ENCODE measurements around the gene CDYL2. TPM values are rescaled to one million over a fixed set of nuclear protein-coding genes. Genes with fewer than 3 reads are reported as not detected.

CDYL2 gene
- total RNA-seq, 1 donor from 2014 or later, result 97.1 TPM

DNA sequence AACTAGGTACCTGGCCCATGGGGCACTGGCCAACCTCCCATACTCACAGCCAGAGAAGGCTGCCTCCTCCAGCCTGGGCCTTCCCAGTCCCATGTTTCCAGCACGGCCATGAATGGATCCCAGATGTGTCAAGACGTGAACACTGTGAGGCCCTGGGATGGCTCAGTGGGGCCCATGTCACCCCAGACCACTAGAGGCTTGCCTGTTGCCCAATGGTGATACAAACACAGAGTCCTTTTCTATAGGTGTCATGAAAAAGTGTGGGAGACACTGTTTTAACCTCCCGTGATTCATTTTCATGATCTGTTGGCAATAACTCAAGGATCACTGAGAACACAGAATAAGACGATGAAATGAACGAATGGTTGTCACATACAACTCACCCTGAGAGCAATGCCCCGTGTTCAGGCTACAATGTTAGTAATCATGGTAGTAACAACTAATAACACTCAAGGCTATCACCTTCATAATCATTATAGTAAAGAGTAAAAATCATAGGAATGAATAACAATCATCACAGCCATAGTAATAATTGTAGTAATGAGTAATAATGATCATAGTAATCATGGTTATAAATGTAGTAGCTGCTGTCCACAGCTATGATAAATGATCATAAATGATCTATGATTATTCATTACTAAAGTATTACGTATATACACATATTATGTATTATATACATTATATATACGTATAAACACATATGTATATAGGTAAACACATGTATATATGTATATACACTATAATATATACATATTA lies 199.6 kb downstream of the CDYL2 start:
- H3K27ac Mint-ChIP-seq, result no peak overlapping the region
- peaks cover 43% of the 10 kb centered on the region for H3K4me1 Mint-ChIP-seq (ENCODE audit: low read depth)
- H3K36me3 Mint-ChIP-seq (ENCODE audit: low read depth), result peaks cover 68% of the 10 kb centered on the region
- peaks cover 11% of the 10 kb centered on the region for H3K9me3 Mint-ChIP-seq
- no peaks in the 10 kb centered on the region for H3K27me3 Mint-ChIP-seq (ENCODE audit: insufficient read depth)
- H3K4me3 Mint-ChIP-seq, result no peak overlapping the region
- intact Hi-C loops (cut with micrococcal nuclease), result loop anchor here (2.0 kb wide), 1 partner anchor 24 kb away; no protein-coding TSS in a partner anchor
- DNase-seq (ENCODE audit: low spot score), result no peak

DNA sequence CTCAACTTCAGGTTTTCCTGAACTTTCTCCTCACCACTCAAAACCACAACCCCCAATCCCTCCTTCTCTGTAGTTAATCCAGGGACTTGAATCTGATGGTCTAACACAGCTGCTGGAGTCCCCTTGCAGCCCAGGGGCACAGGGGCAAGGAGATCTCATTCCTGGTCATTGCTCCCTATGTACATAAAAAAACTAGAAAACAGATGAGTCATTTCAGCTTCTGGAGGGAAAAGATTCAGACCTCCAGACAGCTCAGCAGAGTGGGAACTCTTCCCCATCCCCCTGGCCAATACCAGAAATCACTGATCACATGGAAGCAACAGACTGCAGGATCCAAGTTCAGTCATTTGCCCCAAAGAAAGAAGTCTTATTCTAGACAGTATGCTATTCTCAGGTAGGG lies 201.5 kb downstream of the CDYL2 start:
- peaks cover 13% of the 10 kb centered on the region for H3K9me3 Mint-ChIP-seq
- intact Hi-C loops (cut with micrococcal nuclease), result no loop called here
- H3K27ac Mint-ChIP-seq, result no peak overlapping the region
- H3K4me1 Mint-ChIP-seq (ENCODE audit: low read depth), result peaks cover 37% of the 10 kb centered on the region
- H3K27me3 Mint-ChIP-seq (ENCODE audit: insufficient read depth), result no peaks in the 10 kb centered on the region
- no peak overlapping the region for H3K4me3 Mint-ChIP-seq
- H3K36me3 Mint-ChIP-seq (ENCODE audit: low read depth), result peaks cover 64% of the 10 kb centered on the region
- DNase-seq (ENCODE audit: low spot score), result no peak

DNA sequence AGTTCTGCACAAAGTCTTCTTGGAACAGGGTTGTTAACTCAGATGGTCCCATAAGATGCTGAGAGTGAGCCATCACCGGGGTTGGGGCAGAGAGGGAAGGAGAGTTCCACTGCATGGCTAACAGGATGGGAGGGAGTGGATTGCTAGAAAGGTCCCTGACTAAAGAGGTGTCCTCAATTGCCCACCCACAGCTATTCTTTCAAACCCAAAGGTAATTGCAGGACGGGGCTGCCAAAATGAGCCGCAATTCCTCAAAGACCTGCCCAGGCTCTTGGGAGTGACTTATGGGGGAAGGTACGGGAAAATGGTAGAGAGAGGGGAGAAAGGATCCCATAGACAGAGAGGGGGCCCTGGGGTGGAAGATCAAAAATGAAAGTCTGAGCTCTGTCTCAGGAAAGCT lies 203.2 kb downstream of the CDYL2 start:
- no peak for DNase-seq (ENCODE audit: low spot score)
- peaks cover 56% of the 10 kb centered on the region for H3K36me3 Mint-ChIP-seq (ENCODE audit: low read depth)
- peaks cover 28% of the 10 kb centered on the region for H3K4me1 Mint-ChIP-seq (ENCODE audit: low read depth)
- H3K9me3 Mint-ChIP-seq, result peaks cover 12% of the 10 kb centered on the region
- no peaks in the 10 kb centered on the region for H3K27me3 Mint-ChIP-seq (ENCODE audit: insufficient read depth)
- H3K27ac Mint-ChIP-seq, result peak overlapping the region; percentile 11
- intact Hi-C loops (cut with micrococcal nuclease), result no loop called here
- H3K4me3 Mint-ChIP-seq, result no peak overlapping the region

DNA sequence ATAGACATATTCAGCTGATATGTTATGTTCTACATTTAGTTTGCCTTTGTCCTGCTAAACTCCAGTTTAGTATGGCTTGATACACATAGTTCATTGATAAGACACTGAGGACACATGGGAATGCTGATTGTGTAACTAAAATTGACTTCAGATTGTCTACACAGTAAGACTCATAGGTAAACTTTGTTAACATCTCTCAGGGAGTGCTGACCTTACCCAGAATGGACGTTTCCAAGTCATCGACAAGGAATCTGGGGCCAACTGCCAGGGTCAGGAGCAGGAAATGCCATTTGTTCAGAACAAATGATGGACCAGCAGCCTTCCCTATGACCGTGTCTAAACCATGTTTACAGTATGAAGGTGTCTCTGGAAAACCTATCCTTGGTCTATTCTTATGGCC lies 204.9 kb downstream of the CDYL2 start:
- peaks cover 37% of the 10 kb centered on the region for H3K4me1 Mint-ChIP-seq (ENCODE audit: low read depth)
- H3K36me3 Mint-ChIP-seq (ENCODE audit: low read depth), result peaks cover 65% of the 10 kb centered on the region
- H3K27me3 Mint-ChIP-seq (ENCODE audit: insufficient read depth), result no peaks in the 10 kb centered on the region
- H3K4me3 Mint-ChIP-seq, result no peak overlapping the region
- DNase-seq (ENCODE audit: low spot score), result no peak
- intact Hi-C loops (cut with micrococcal nuclease), result no loop called here
- peaks cover 27% of the 10 kb centered on the region for H3K9me3 Mint-ChIP-seq
- no peak overlapping the region for H3K27ac Mint-ChIP-seq

DNA sequence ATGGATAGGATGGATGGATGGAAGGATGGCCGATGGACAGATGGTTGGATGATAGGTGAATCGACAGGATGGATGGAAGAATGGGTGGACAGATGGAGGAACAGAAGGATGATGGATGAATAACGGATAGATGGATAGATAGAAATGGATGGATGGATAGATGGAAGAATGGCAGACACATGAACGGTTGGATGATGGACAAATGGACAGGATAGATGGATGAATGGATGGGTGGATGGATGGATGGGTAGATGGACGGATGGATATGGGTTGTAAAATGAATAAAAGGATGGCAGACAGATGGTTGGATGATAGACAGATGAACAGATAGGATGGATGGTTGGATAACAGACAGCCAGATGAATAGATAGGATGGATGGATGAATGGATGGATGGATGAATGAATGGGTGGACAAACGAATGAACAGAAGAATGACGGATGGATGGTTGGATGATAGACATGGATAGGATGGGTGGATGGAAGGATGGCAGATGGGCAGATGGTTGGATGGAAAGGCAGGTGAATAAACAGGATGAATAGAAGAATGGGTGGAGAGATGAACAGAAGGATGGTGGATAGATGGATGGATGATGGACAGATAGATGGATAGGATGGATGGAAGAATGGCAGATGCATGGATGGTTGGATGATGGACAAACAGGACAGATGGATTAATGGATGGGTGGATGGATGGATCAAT lies 207.7 kb downstream of the CDYL2 start:
- H3K27me3 Mint-ChIP-seq (ENCODE audit: insufficient read depth), result no peaks in the 10 kb centered on the region
- intact Hi-C loops (cut with micrococcal nuclease), result no loop called here
- no peak overlapping the region for H3K27ac Mint-ChIP-seq
- H3K4me3 Mint-ChIP-seq, result no peak overlapping the region
- no peak for DNase-seq (ENCODE audit: low spot score)
- peaks cover 43% of the 10 kb centered on the region for H3K9me3 Mint-ChIP-seq
- H3K36me3 Mint-ChIP-seq (ENCODE audit: low read depth), result peaks cover 56% of the 10 kb centered on the region
- H3K4me1 Mint-ChIP-seq (ENCODE audit: low read depth), result peaks cover 32% of the 10 kb centered on the region

DNA sequence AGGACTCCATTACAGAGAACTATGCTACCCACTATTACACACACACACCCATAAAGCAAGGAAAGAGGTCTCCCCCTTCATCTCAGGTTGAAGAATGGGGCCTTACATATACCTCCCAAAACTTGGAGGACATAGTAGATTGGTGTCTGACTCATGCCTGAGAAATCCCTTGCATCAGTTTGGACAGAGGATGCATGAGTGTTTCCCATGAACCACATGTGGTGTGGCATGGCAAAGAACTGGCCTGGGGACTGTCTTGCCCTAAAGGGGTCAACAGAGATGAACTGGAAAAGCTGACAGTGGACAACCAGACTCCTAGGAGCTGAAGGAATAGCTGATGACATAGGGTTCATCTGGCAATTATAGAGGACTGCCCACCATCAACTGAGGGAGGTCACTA lies 209.6 kb downstream of the CDYL2 start:
- DNase-seq (ENCODE audit: low spot score), result no peak
- peaks cover 46% of the 10 kb centered on the region for H3K9me3 Mint-ChIP-seq
- H3K4me3 Mint-ChIP-seq, result no peak overlapping the region
- H3K27ac Mint-ChIP-seq, result no peak overlapping the region
- no peaks in the 10 kb centered on the region for H3K27me3 Mint-ChIP-seq (ENCODE audit: insufficient read depth)
- peaks cover 40% of the 10 kb centered on the region for H3K4me1 Mint-ChIP-seq (ENCODE audit: low read depth)
- peaks cover 49% of the 10 kb centered on the region for H3K36me3 Mint-ChIP-seq (ENCODE audit: low read depth)
- intact Hi-C loops (cut with micrococcal nuclease), result no loop called here

DNA sequence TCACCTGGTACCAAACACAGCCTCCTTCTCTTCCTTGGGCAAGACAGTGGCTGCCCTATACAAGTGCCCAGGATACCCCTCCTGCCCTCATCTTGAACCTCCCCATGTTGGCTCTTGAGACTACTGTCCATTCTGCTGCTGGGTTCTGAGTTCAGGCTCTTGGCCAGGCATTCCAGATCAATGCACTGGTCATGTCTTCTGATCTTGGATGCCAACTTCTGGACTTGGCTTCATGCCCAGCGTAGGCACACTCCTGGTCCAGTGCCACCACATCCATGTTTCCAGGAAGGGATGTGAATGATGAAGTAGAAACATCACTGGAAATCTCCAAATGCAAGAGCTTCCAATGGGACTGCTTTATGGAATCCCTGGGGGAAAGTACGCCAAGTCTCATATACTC lies 212.1 kb downstream of the CDYL2 start:
- H3K36me3 Mint-ChIP-seq (ENCODE audit: low read depth), result peaks cover 53% of the 10 kb centered on the region
- no peak overlapping the region for H3K27ac Mint-ChIP-seq
- no peaks in the 10 kb centered on the region for H3K27me3 Mint-ChIP-seq (ENCODE audit: insufficient read depth)
- H3K4me3 Mint-ChIP-seq, result peak overlapping the region; percentile 12
- peaks cover 56% of the 10 kb centered on the region for H3K4me1 Mint-ChIP-seq (ENCODE audit: low read depth)
- intact Hi-C loops (cut with micrococcal nuclease), result no loop called here
- peaks cover 60% of the 10 kb centered on the region for H3K9me3 Mint-ChIP-seq
- no peak for DNase-seq (ENCODE audit: low spot score)

DNA sequence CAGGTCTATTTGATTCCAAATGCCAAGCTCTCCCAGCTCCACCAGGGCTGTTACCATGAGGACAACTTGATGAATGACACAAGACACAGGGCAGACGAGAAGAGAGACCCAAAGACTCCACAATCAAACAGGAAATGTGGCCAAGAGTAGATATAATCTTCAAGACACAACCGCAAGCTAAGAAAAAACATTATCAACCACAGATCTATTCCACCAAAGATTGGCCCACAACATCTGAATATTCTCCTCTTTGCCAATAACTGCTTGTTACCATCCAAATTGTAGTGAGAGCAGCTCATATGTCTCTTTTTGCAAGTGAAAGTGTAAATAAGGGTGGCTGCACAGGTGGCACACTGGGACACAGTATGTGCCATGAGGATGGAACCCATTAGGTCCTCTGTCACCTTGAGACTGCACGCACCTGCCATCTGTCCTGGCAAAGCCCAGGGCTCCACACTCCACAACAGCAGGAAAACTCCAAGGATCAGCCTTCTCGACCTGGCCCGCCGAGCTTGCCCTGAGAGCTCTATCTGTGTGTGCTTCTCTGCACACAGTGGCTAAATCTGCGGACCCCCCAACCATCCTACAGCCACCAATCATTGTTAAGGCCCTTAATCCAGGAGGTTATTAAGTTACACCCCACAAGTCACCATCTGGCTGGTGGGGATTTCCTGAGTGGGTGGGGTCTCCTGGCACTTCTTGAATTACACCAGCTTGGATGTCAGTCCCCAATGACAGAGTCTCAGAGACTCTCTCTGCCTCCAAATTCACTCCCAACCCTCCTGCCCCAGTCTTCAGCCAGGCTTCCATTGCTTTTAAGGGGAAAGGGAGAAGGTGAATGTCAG lies 213.1 kb downstream of the CDYL2 start:
- Mint-ChIP-seq H3K27ac (peak overlapping the region; percentile 76), H3K27me3 (ENCODE audit: insufficient read depth) (no peaks in the 10 kb centered on the region), H3K36me3 (ENCODE audit: low read depth) (peaks cover 55% of the 10 kb centered on the region), H3K4me1 (ENCODE audit: low read depth) (peaks cover 66% of the 10 kb centered on the region), H3K9me3 (peaks cover 62% of the 10 kb centered on the region), H3K4me3 (peak overlapping the region; percentile 17)
- peak; percentile 53 for DNase-seq (ENCODE audit: low spot score)
- intact Hi-C loops (cut with micrococcal nuclease), result loop anchor here (1.0 to 2.0 kb wide), 6 partner anchors 11 to 102 kb away; no protein-coding TSS in a partner anchor

DNA sequence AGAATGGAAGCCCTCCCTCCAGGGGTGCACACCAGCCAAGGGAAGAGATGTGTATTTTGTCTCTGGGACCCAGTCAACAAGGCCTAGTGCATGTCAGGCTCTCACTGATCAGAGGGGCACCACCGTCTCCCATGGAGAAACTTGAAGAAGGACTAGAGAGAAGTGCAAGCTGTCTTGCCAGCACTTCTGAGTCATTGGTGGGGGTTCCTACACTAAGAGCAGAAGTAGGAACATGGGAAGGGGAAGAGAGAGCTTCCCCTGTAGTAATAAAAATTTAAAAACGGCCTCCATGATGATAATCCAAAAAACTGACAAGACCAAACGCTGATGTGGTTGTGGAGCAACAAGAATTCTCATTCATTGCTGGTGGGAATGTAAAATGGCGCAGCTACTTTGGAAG lies 217.3 kb downstream of the CDYL2 start:
- H3K27me3 Mint-ChIP-seq (ENCODE audit: insufficient read depth), result no peaks in the 10 kb centered on the region
- DNase-seq (ENCODE audit: low spot score), result no peak
- H3K27ac Mint-ChIP-seq, result no peak overlapping the region
- H3K4me1 Mint-ChIP-seq (ENCODE audit: low read depth), result peaks cover 82% of the 10 kb centered on the region
- peaks cover 38% of the 10 kb centered on the region for H3K36me3 Mint-ChIP-seq (ENCODE audit: low read depth)
- intact Hi-C loops (cut with micrococcal nuclease), result loop anchor here (10.0 kb wide), 1 partner anchor 1512 kb away; no protein-coding TSS in a partner anchor
- no peak overlapping the region for H3K4me3 Mint-ChIP-seq
- H3K9me3 Mint-ChIP-seq, result peaks cover 53% of the 10 kb centered on the region

DNA sequence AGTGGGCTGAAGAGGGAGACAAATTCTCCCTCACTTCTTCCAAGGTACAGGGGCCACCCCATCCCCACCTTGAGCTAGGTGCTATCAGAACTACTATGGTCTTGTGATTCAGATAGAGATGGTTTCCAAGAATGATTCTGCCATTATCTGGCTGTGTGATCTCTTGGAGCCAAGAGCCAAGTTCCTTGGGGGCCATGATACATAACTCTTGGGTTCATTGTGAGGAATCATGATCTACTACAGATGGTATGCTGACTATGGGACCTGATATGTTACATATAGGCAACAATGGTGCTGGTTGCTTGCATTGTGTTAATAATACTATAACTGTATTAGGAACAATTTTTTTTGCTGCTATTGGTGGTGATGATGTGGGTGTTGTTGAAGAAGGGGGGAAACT lies 217.9 kb downstream of the CDYL2 start:
- Mint-ChIP-seq H3K27me3 (ENCODE audit: insufficient read depth) (no peaks in the 10 kb centered on the region), H3K9me3 (peaks cover 54% of the 10 kb centered on the region), H3K4me1 (ENCODE audit: low read depth) (peaks cover 82% of the 10 kb centered on the region), H3K36me3 (ENCODE audit: low read depth) (peaks cover 38% of the 10 kb centered on the region), H3K4me3 (peak overlapping the region; percentile 25), H3K27ac (peak overlapping the region; percentile 52)
- DNase-seq (ENCODE audit: low spot score), result no peak
- intact Hi-C loops (cut with micrococcal nuclease), result loop anchor here (10.0 kb wide), 1 partner anchor 1512 kb away; no protein-coding TSS in a partner anchor

DNA sequence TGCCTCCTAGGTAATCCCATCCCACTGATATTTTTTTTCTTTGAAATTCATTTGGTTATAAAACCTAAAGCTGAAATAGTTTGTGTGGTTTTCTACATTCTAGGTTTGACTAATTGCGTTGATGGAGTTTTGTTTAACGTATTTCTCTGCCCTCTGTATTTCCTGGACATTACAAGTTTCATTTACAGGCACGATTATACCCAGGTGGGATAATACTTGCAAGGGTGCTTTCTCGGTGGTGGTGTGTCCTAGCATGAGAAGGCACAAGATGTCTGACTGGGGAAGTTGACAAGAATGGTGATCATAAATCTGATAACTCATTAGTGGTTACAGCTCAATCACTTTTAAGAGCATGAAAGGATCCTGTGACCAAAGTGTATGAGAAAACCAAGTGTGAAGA lies 218.6 kb downstream of the CDYL2 start:
- Mint-ChIP-seq H3K27me3 (ENCODE audit: insufficient read depth) (no peaks in the 10 kb centered on the region), H3K4me1 (ENCODE audit: low read depth) (peaks cover 82% of the 10 kb centered on the region), H3K9me3 (peaks cover 59% of the 10 kb centered on the region), H3K36me3 (ENCODE audit: low read depth) (peaks cover 43% of the 10 kb centered on the region), H3K4me3 (peak overlapping the region; percentile 25), H3K27ac (peak overlapping the region; percentile 52)
- intact Hi-C loops (cut with micrococcal nuclease), result loop anchor here (10.0 kb wide), 1 partner anchor 1511 kb away; no protein-coding TSS in a partner anchor
- DNase-seq (ENCODE audit: low spot score), result no peak

DNA sequence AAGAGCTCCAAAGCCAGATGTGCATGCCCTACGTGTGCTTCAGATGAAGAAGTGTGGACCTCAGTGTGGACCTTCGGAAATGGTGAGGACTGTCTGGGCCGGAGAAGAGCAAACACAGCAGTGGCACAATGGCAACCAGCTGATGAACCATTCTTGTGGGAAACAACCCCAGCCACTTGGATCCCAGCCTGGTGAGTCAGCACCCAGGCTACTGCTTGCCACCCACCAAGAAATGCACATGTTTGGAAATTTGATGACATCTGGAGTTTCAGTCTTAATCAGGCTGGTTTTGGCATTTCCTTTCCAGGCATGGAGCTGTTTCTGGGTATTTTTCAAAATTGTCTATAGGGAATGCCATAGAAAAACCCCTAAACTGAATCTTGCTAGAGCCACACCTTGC lies 220.9 kb downstream of the CDYL2 start:
- DNase-seq (ENCODE audit: low spot score), result peak; percentile 57
- Mint-ChIP-seq H3K36me3 (ENCODE audit: low read depth) (peaks cover 36% of the 10 kb centered on the region), H3K9me3 (peaks cover 51% of the 10 kb centered on the region), H3K4me1 (ENCODE audit: low read depth) (peaks cover 76% of the 10 kb centered on the region), H3K27ac (peak overlapping the region; percentile 86), H3K4me3 (peak overlapping the region; percentile 66), H3K27me3 (ENCODE audit: insufficient read depth) (no peaks in the 10 kb centered on the region)
- intact Hi-C loops (cut with micrococcal nuclease), result loop anchor here (5.0 to 10.0 kb wide), 9 partner anchors 239 to 1806 kb away; no protein-coding TSS in a partner anchor
